Esophagus squamous epithelium (tissue), 5 donors: Measurements from ENCODE around the gene ACAP3. TPM values are rescaled to one million over a fixed set of nuclear protein-coding genes. Genes with fewer than 3 reads are reported as not detected.
A peak's percentile ranks its signal among the peaks of the same experiment; 100 is the strongest.

ENCODE experiments used
- DNase-seq: peaks from one replicate; lab custom pipeline; 2025; lab: John Stamatoyannopoulos, UW
- H3K27ac ChIP-seq, 4 donors: fragments of 200-600 bp; sonication (generic); one replicate each; pipeline ENCODE4 v1.5.1; 2016 to 2019; ENCODE audit warnings: mild to moderate bottlenecking in 1 of 4
- H3K27me3 ChIP-seq, 4 donors: fragments of 200-600 bp; sonication (generic); 1 replicate in 3 of 4; 2 replicates in 1 of 4; pipeline versions ENCODE4 v1.5.1 to v1.6.0; 2017 to 2021; ENCODE audit warnings: antibody characterized with exemption in 1 of 4
- H3K36me3 ChIP-seq, 3 donors: fragments of 200-600 bp; sonication (generic); one replicate each; pipeline ENCODE4 v1.5.1; 2016 to 2019
- H3K4me1 ChIP-seq, 3 donors: fragments of 200-600 bp; sonication (generic); one replicate each; pipeline ENCODE4 v1.5.1; 2017 to 2019
- H3K4me3 ChIP-seq, 4 donors: fragments of 200-600 bp; sonication (generic); 1 replicate in 3 of 4; 2 replicates in 1 of 4; pipeline ENCODE4 v1.5.1; 2016 to 2019; ENCODE audit warnings: mild to moderate bottlenecking in 2 of 4, moderate library complexity in 1 of 4
- H3K9me3 ChIP-seq, 3 donors: fragments of 200-600 bp; sonication (generic); one replicate each; pipeline ENCODE4 v1.5.1; 2016 to 2019
- CTCF ChIP-seq, 6 experiments: fragments of 450-650 bp in 4 of 6; fragments of 200-600 bp in 2 of 6; sonication (generic) in 2 of 6; IDR thresholded peaks; one replicate each; pipeline ENCODE4 v1.5.1; 2016 to 2019; ENCODE audit warnings: antibody characterized with exemption in 6 of 6, mild to moderate bottlenecking in 4 of 6, moderate library complexity in 4 of 6
- POLR2A ChIP-seq, 4 donors: fragments of 450-650 bp; IDR thresholded peaks; one replicate each; pipeline ENCODE4 v1.6.1; 2017; ENCODE audit warnings: antibody characterized with exemption in 4 of 4, mild to moderate bottlenecking in 4 of 4, moderate library complexity in 3 of 4
- WGBS, 2 donors: methylation state at CpG; one replicate each; pipeline ENCODE4 v1.1.5; 2018; 5-methylcytosine and 5-hydroxymethylcytosine counted together
- intact Hi-C: fragments of 100-400 bp; cut with DNase I; formaldehyde crosslinking; loops from one replicate; pipeline ENCODE4 v1.15.0; 2022
- total RNA-seq, 4 donors: library from RNA; depleted of rRNA; stranded (reverse); fragments of >200 nt; gene quantifications; one replicate each; pipeline ENCODE4 v1.1.0, GENCODE V29; 2016
- donor health status: DM: yes; HTN: yes; CAD: no.

The ACAP3 gene
- total RNA-seq, 4 donors from 2014 or later = 36.4 to 66.7 (median 56.9) TPM

- H3K9me3 ChIP-seq = no peaks in the 10 kb centered on the region
- H3K4me3 ChIP-seq = no peak overlapping the region
- no peak for DNase-seq
- H3K36me3 ChIP-seq = peaks cover 3 to 59% (median 20%) of the 10 kb centered on the region in 3 donors
- H3K4me1 ChIP-seq = peaks cover 9 to 23% (median 11%) of the 10 kb centered on the region in 3 donors
- H3K27me3 ChIP-seq = peaks cover 0 to 5% (median 0%) of the 10 kb centered on the region in 4 donors
- no peak for TF ChIP-seq POLR2A (IDR thresholded peaks at IDR 0.05)
- TF ChIP-seq CTCF (IDR thresholded peaks at IDR 0.05) = no peak
- 77 to 92% methylated on average over 3 to 21 of the region's 94 CpGs for WGBS, 2 donors
- intact Hi-C loops = loop anchor here (5.0 to 10.0 kb wide), 2 partner anchors 171 to 259 kb away; no protein-coding TSS in a partner anchor
- H3K27ac ChIP-seq = no peak overlapping the region
Observed at GRCh38 chr1:1293263-1294249, 14.2 kb downstream of the ACAP3 start.

DNA sequence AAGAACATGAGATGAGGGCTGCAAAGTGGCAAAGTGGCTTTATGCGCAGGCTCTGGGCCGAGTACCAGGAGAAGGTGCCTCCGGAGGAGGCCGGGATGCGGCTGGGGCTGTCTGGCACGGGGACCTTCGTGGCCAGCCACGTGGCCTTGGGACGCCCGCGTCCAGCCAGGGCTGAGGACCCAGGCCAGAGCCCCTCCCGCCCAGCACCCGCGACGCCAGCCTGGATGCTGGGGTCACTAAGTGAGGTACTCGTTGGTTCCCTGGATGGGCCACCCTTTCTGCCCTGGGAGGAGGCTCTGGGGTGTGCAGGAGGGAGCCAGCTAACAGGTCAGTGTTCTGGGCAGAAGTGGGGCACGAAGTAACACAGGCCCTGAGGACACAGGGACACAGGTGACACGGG lies 14.9 kb downstream of the ACAP3 start:
- WGBS, 2 donors = 93 to 95% methylated on average over 6 to 9 of the region's 18 CpGs
- no peak for TF ChIP-seq CTCF (IDR thresholded peaks at IDR 0.05)
- TF ChIP-seq POLR2A (IDR thresholded peaks at IDR 0.05) = no peak
- H3K4me1 ChIP-seq = peaks cover 9 to 23% (median 11%) of the 10 kb centered on the region in 3 donors
- no peak overlapping the region for H3K4me3 ChIP-seq
- H3K9me3 ChIP-seq = no peaks in the 10 kb centered on the region
- no peak for DNase-seq
- intact Hi-C loops = loop anchor here (5.0 to 10.0 kb wide), 2 partner anchors 171 to 258 kb away; no protein-coding TSS in a partner anchor
- H3K27ac ChIP-seq = no peak overlapping the region
- H3K36me3 ChIP-seq = peaks cover 3 to 52% (median 17%) of the 10 kb centered on the region in 3 donors
- H3K27me3 ChIP-seq = peaks cover 0 to 8% (median 0%) of the 10 kb centered on the region in 4 donors

- Histone ChIP-seq H3K4me3 (no peak overlapping the region), H3K27ac (no peak overlapping the region), H3K9me3 (no peaks in the 10 kb centered on the region), H3K27me3 (peaks cover 0 to 12% (median 0%) of the 10 kb centered on the region in 4 donors), H3K4me1 (peaks cover 9 to 23% (median 11%) of the 10 kb centered on the region in 3 donors), H3K36me3 (peaks cover 3 to 48% (median 13%) of the 10 kb centered on the region in 3 donors)
- intact Hi-C loops = loop anchor here (5.0 to 10.0 kb wide), 2 partner anchors 170 to 258 kb away; no protein-coding TSS in a partner anchor
- no peak for DNase-seq
- WGBS, 2 donors = 83 to 84% methylated on average over 5 to 7 of the region's 9 CpGs
- no peak for TF ChIP-seq CTCF (IDR thresholded peaks at IDR 0.05)
- no peak for TF ChIP-seq POLR2A (IDR thresholded peaks at IDR 0.05)
Observed at GRCh38 chr1:1292442-1292779, 15.3 kb downstream of the ACAP3 start.

DNA sequence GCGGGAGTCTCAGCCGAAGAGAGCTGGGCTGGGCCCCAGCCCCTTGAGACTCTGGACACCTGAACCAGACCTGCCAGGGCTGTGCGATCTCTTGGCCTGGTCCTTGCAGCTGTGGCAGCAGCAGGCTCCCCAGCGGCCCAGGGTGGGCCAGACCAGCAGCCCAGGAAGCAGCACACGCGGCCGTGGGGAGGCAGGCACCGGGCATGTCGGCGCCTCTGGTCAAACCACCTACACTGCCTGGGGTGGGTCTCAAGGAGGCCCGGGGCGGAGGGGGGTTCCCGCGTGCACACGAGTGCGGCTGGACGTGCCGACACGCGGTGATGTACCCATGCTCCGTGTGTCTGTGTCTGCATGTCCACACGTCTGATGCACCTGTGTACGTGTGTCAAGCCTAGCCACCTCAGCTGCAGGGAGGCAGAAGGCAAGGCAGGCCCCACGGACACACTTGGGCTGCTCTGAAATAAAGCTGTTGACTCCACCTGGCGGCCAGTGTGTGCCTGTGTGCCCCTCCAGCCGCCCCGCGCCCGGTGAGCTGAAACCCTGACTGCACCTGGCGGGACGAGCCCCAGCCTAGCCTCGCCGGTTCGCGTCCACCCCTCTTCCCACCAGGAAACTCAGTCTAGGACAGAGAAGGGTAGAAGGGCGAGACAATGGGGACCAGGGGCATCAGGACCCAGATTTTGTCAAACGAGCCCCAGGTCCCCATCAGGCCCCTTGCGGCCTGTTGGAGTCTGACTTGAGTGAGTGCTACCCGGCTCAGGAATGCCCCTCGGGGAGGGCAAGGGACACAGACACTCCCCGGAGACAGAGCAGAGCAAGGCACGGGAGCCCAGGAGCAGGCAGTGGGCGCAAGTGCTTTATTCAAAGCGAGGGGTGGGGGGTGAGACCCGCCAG lies 15.9 kb downstream of the ACAP3 start:
- TF ChIP-seq CTCF (IDR thresholded peaks at IDR 0.05) (peak; percentile 60 to 90 (median 84)), POLR2A (IDR thresholded peaks at IDR 0.05) (no peak)
- intact Hi-C loops = loop anchor here (5.0 to 10.0 kb wide), 2 partner anchors 169 to 257 kb away; no protein-coding TSS in a partner anchor
- WGBS, 2 donors = 26% methylated on average over 13 of the region's 45 CpGs; no CpG with 5 or more reads in 1 of the 2 donors

More for the DNA sequence above, 15.9 kb downstream of the ACAP3 start:
- Histone ChIP-seq H3K27ac (no peak overlapping the region), H3K36me3 (peaks cover 3 to 45% (median 13%) of the 10 kb centered on the region in 3 donors), H3K4me3 (no peak overlapping the region), H3K4me1 (peaks cover 9 to 23% (median 11%) of the 10 kb centered on the region in 3 donors), H3K9me3 (no peaks in the 10 kb centered on the region), H3K27me3 (peaks cover 0 to 18% (median 0%) of the 10 kb centered on the region in 4 donors)
- no peak for DNase-seq
